ENCODE results near the gene ATXN3L. TPM values are rescaled to one million over a fixed set of nuclear protein-coding genes. Genes with fewer than 3 reads are reported as not detected.

Gene ATXN3L
- total RNA-seq, 1 experiment from 2014 or later: not detected

DNA sequence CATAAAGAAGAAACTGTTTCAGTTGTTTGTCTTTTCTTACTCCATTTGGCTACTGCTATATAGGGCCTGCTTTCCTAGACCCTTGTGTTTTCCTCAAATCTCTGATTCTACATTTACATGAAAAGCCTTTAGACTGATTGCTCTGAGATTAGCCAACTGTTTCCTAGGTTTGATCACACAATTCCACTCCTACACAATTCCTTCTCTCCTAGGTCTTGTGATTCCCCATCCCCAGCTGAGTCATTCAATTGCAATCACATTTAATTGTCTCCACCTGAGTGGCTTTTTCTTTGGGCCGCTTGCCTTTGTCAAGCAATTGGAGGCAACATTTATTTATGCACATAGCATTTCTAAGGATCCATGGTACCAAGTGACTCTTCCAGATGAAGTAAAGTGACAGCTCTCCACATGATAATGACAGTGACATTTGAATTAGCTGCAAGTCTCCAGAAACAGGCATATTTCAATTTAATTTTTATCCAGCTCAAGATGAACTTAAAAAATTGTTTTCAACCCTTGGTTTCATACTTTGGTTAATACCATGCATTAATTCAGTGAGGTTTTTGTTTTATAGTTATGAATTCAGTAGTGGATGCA, 35.8 kb downstream of the ATXN3L start:
- CTCF ChIA-PET: no interaction called here
- intact Hi-C loops (cut with micrococcal nuclease; ENCODE audit: unreplicated experiment): no loop called here
- POLR2A ChIA-PET (ENCODE audit: low non-redundant PET): no interaction called here
- H3K9me3 ChIP-seq (ENCODE audit: low read depth, low read length, poor library complexity, severe bottlenecking): peaks cover 9% of the 10 kb centered on the region
- TF ChIP-seq CTCF (conservative IDR thresholded peaks at IDR 0.05; ENCODE audit: low read depth, low read length) (no peak), EZH2 (IDR thresholded peaks at IDR 0.05; ENCODE audit: borderline replicate concordance, low read depth, low read length, poor library complexity, severe bottlenecking) (no peak)
- DNase-seq (ENCODE audit: low spot score): peak; percentile 24
- no peaks in the 10 kb centered on the region for H3K4me1 ChIP-seq (ENCODE audit: insufficient read depth, low read length, poor library complexity, severe bottlenecking)
- no peaks in the 10 kb centered on the region for H3K27me3 ChIP-seq (replicated peaks; ENCODE audit: insufficient read depth, low read depth, low read length, poor library complexity)
- no peak overlapping the region for H3K27ac ChIP-seq (ENCODE audit: low read depth, low read length, poor library complexity, severe bottlenecking)
- no TSS peak for BruUV-seq (replicated peaks)
- H3K4me3 ChIP-seq (ENCODE audit: low read depth, low read length, poor library complexity, severe bottlenecking): no peak overlapping the region
- no peaks in the 10 kb centered on the region for H3K36me3 ChIP-seq (ENCODE audit: insufficient read depth, low read length, poor library complexity, severe bottlenecking)

DNA sequence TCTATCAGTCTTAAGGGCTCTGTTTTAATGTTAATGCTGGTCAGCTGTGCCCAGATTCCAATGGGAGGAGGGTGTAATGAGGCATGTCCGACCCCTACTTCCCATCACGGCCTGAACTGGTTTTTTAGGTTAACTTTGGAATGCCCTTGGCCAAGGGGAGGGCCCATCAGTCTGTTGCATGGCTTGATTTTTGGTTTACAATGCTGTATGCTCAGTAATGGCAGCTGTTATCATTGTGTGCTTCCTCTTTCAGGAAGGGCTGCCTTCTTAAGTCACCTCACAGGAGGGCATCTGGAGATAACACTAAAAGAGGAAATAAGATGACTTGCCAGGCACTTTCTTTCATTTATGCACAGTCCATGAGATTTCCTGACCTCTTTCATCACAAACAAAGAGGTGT, 36.3 kb downstream of the ATXN3L start:
- intact Hi-C loops (cut with micrococcal nuclease; ENCODE audit: unreplicated experiment): no loop called here

GRCh38 chrX:13281289-13281688, 38.6 kb downstream of the ATXN3L start:
- Histone ChIP-seq H3K4me1 (ENCODE audit: insufficient read depth, low read length, poor library complexity, severe bottlenecking) (no peaks in the 10 kb centered on the region), H3K27ac (ENCODE audit: low read depth, low read length, poor library complexity, severe bottlenecking) (no peak overlapping the region), H3K4me3 (ENCODE audit: low read depth, low read length, poor library complexity, severe bottlenecking) (no peak overlapping the region), H3K27me3 (replicated peaks; ENCODE audit: insufficient read depth, low read depth, low read length, poor library complexity) (no peaks in the 10 kb centered on the region), H3K9me3 (ENCODE audit: low read depth, low read length, poor library complexity, severe bottlenecking) (peaks cover 9% of the 10 kb centered on the region), H3K36me3 (ENCODE audit: insufficient read depth, low read length, poor library complexity, severe bottlenecking) (no peaks in the 10 kb centered on the region)
- intact Hi-C loops (cut with micrococcal nuclease; ENCODE audit: unreplicated experiment): no loop called here
- ChIA-PET POLR2A (ENCODE audit: low non-redundant PET) (interaction anchor here (0.7 kb wide), 1 partner anchor 212 kb away, joined by 3 read pairs; no protein-coding TSS in a partner anchor), CTCF (no interaction called here)
- no peak for DNase-seq (ENCODE audit: low spot score)
- TF ChIP-seq CTCF (conservative IDR thresholded peaks at IDR 0.05; ENCODE audit: low read depth, low read length): no peak
- no peak for TF ChIP-seq EZH2 (IDR thresholded peaks at IDR 0.05; ENCODE audit: borderline replicate concordance, low read depth, low read length, poor library complexity, severe bottlenecking)
- no TSS peak for BruUV-seq (replicated peaks)

More for the DNA sequence above, 36.3 kb downstream of the ATXN3L start:
- TF ChIP-seq EZH2 (IDR thresholded peaks at IDR 0.05; ENCODE audit: borderline replicate concordance, low read depth, low read length, poor library complexity, severe bottlenecking) (no peak), CTCF (conservative IDR thresholded peaks at IDR 0.05; ENCODE audit: low read depth, low read length) (no peak)
- ChIA-PET CTCF (no interaction called here), POLR2A (ENCODE audit: low non-redundant PET) (no interaction called here)
- no peaks in the 10 kb centered on the region for H3K4me1 ChIP-seq (ENCODE audit: insufficient read depth, low read length, poor library complexity, severe bottlenecking)
- DNase-seq (ENCODE audit: low spot score): peak; percentile 24
- no TSS peak for BruUV-seq (replicated peaks)
- H3K36me3 ChIP-seq (ENCODE audit: insufficient read depth, low read length, poor library complexity, severe bottlenecking): no peaks in the 10 kb centered on the region
- H3K4me3 ChIP-seq (ENCODE audit: low read depth, low read length, poor library complexity, severe bottlenecking): no peak overlapping the region
- H3K27ac ChIP-seq (ENCODE audit: low read depth, low read length, poor library complexity, severe bottlenecking): no peak overlapping the region
- peaks cover 9% of the 10 kb centered on the region for H3K9me3 ChIP-seq (ENCODE audit: low read depth, low read length, poor library complexity, severe bottlenecking)
- no peaks in the 10 kb centered on the region for H3K27me3 ChIP-seq (replicated peaks; ENCODE audit: insufficient read depth, low read depth, low read length, poor library complexity)

All from A673 (cell line).